HepG2 (cell line): Measurements from ENCODE around the gene GRB7. TPM values are rescaled to one million over a fixed set of nuclear protein-coding genes. Genes with fewer than 3 reads are reported as not detected.

Source experiments
- FOSL1 ChIP-seq: sonication (generic); formaldehyde crosslinking; IDR thresholded peaks from 2 replicates; pipeline ENCODE4 v1.9.0; 2021; ENCODE audit warnings: missing genetic modification reagents, borderline replicate concordance
- FOXK1 ChIP-seq: sonication (generic); formaldehyde crosslinking; IDR thresholded peaks from 2 replicates; pipeline ENCODE4 v1.4.0; 2020; ENCODE audit warnings: low read depth, missing genetic modification reagents, borderline replicate concordance
- KDM4B ChIP-seq: sonication (generic); formaldehyde crosslinking; IDR thresholded peaks from 2 replicates; pipeline ENCODE4 v1.4.0; 2020; ENCODE audit warnings: missing genetic modification reagents
- KIAA2018 ChIP-seq: sonication (generic); formaldehyde crosslinking; IDR thresholded peaks from 2 replicates; pipeline ENCODE4 v1.5.0; 2020; ENCODE audit warnings: mild to moderate bottlenecking, missing genetic modification reagents, borderline replicate concordance
- KLF6 ChIP-seq: IDR thresholded peaks from 2 replicates; pipeline ENCODE4 v1.8.0; 2016; ENCODE audit warnings: missing biosample characterization, missing genetic modification reagents
- MAFF ChIP-seq: IDR thresholded peaks from 2 replicates; pipeline ENCODE4 v1.6.1; 2011; ENCODE audit warnings: low read depth, low read length, improper control_type of control experiment
- RFX1 ChIP-seq: fragments of 450-650 bp; IDR thresholded peaks from 2 replicates; pipeline ENCODE4 v1.6.1; 2017
- ZBED4 ChIP-seq: sonication (generic); formaldehyde crosslinking; IDR thresholded peaks from 2 replicates; pipeline ENCODE4 v1.4.0; 2020; ENCODE audit warnings: missing genetic modification reagents, borderline replicate concordance
- ZNF260 ChIP-seq: sonication (generic); formaldehyde crosslinking; IDR thresholded peaks from 2 replicates; pipeline ENCODE4 v1.4.0; 2020; ENCODE audit warnings: missing genetic modification reagents, low read depth, mild to moderate bottlenecking, borderline replicate concordance
- ZNF720 ChIP-seq: sonication (generic); formaldehyde crosslinking; IDR thresholded peaks from 2 replicates; pipeline ENCODE4 v1.4.0; 2020; ENCODE audit warnings: missing genetic modification reagents
- ZNF747 ChIP-seq: sonication (generic); formaldehyde crosslinking; IDR thresholded peaks from 2 replicates; pipeline ENCODE4 v1.8.1; 2023; ENCODE audit warnings: missing genetic modification reagents, mild to moderate bottlenecking, borderline replicate concordance
- polyA plus RNA-seq, 8 experiments: library from polyadenylated mRNA; depleted of rRNA in 3 of 8; stranded (reverse) in 7 of 8; unstranded in 1 of 8; fragments of >200 nt; fragmentation: Illumina TruSeq in 4 of 8; extraction: Trizol in 4 of 8; gene quantifications; 2 replicates each; pipeline versions ENCODE4 v1.2.1 to v1.2.3, GENCODE V29; 2011 to 2016; ENCODE audit warnings: low read depth in 4 of 8, missing spikeins in 1 of 8, mixed read lengths in 1 of 8; ENCODE audit not compliant: insufficient read depth in 1 of 8
- total RNA-seq, 5 experiments: library from RNA; depleted of rRNA; stranded (reverse); fragments of >200 nt; fragmentation: Illumina TruSeq; extraction: Trizol; gene quantifications; 2 replicates each; pipeline ENCODE4 v1.2.3, GENCODE V29; 2016; ENCODE audit warnings: low read depth in 1 of 5
- TF ChIP-seq, protein P1 (sequence below): sonication (generic); formaldehyde crosslinking; IDR thresholded peaks from 2 replicates; pipeline ENCODE4 v1.8.0; 2022; ENCODE audit warnings: missing genetic modification reagents, mild to moderate bottlenecking, borderline replicate concordance
- TF ChIP-seq, protein P2 (sequence below): sonication (generic); formaldehyde crosslinking; IDR thresholded peaks from 2 replicates; pipeline ENCODE4 v1.4.0; 2020; ENCODE audit warnings: missing genetic modification reagents

The GRB7 gene
- total and polyA plus RNA-seq, 2 of the 13 experiments (the other 11 are each of a cell fraction or from before 2014, with no cell fraction given) = 60.2 to 77.7 TPM

DNA sequence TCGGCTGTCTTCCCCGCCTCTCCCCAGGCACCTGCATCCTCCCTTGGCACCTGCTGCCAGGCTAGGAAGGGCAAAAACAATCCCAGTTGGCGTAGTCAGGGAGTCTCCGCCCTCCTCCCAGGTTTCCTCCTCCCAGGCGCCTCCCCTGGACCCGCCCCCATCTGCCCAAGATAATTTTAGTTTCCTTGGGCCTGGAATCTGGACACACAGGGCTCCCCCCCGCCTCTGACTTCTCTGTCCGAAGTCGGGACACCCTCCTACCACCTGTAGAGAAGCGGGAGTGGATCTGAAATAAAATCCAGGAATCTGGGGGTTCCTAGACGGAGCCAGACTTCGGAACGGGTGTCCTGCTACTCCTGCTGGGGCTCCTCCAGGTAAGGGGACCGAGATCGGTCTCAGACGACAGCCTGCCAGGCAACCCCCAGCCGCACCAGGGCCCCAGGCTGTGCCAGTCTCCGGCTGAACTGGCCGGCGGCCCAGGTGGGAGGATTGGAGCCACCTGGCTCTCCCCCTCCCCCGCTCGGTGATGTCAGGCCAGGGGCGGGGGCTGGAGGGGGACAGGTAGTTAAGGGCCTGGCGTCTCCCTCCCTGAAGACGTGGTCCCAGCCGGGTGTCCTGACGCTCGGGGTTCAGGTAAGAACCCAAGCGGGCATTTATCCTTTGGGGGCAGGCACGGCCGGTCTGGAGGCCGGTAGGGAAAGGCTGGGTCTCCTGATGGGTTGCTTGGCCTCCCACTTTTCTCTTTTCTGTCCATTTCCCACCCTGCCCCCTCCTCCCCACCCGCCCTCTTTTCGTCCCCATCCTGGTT is at the start of gene GRB7 (continued):
- TF ChIP-seq KIAA2018 (no peak), FOSL1 (CRISPR knock-in tag) (peak; percentile 35; the same call in 1 of the 2 replicates), FOXK1 (CRISPR knock-in tag) (no peak; the same call in 1 of the 2 replicates), MAFF (no peak), ZNF747 (peak; percentile 34; the same call in 1 of the 2 replicates), KDM4B (CRISPR knock-in tag) (no peak), ZNF720 (CRISPR knock-in tag) (no peak), KLF6 (peak; percentile 55; the same call in 1 of the 2 replicates), RFX1 (no peak), ZBED4 (CRISPR knock-in tag) (no peak; the same call in 1 of the 2 replicates), ZNF260 (CRISPR knock-in tag) (no peak)
- TF ChIP-seq, protein P1, sequence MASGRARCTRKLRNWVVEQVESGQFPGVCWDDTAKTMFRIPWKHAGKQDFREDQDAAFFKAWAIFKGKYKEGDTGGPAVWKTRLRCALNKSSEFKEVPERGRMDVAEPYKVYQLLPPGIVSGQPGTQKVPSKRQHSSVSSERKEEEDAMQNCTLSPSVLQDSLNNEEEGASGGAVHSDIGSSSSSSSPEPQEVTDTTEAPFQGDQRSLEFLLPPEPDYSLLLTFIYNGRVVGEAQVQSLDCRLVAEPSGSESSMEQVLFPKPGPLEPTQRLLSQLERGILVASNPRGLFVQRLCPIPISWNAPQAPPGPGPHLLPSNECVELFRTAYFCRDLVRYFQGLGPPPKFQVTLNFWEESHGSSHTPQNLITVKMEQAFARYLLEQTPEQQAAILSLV (CRISPR knock-in tag) = peak; percentile 74; the same call in 1 of the 2 replicates
- TF ChIP-seq, protein P2, sequence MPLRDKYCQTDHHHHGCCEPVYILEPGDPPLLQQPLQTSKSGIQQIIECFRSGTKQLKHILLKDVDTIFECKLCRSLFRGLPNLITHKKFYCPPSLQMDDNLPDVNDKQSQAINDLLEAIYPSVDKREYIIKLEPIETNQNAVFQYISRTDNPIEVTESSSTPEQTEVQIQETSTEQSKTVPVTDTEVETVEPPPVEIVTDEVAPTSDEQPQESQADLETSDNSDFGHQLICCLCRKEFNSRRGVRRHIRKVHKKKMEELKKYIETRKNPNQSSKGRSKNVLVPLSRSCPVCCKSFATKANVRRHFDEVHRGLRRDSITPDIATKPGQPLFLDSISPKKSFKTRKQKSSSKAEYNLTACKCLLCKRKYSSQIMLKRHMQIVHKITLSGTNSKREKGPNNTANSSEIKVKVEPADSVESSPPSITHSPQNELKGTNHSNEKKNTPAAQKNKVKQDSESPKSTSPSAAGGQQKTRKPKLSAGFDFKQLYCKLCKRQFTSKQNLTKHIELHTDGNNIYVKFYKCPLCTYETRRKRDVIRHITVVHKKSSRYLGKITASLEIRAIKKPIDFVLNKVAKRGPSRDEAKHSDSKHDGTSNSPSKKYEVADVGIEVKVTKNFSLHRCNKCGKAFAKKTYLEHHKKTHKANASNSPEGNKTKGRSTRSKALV (CRISPR knock-in tag) = no peak
